CD4-positive, alpha-beta T cell treated with Interleukin-17A for 4 hours (primary cell): ENCODE measurements around the gene CPA3.

Experiments
- DNase-seq: peaks from one replicate; pipeline ENCODE4 v3.0.0-alpha.2; 2020; ENCODE audit warnings: mixed read lengths

Gene CPA3

GRCh38 chr3:148863297-148863696 lies 1.8 kb upstream of the CPA3 start:
- no peak for DNase-seq

DNA sequence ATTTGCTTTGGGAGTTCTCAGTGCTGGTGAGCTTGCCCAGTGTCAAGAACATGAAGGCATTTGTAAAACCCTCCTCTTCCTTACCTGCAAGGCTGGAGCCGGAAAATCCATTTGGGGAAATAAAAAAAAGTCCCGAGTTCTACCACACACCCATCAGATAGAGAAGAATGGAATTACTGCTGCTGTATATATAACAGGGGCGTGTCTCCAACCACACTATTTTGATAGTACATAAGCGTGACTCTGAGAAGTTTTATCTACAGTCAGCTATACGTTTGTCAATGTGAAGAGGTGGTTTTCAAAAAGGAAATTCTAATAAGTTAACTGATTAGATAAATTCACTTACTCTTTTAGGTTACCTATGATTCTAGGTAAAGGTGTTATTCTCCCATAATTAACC lies 1.3 kb upstream of the CPA3 start:
- DNase-seq, result no peak

- DNase-seq, result no peak
Observed at GRCh38 chr3:148866261-148866660, 1.2 kb downstream of the CPA3 start.

GRCh38 chr3:148873270-148873927 lies 8.3 kb downstream of the CPA3 start:
- no peak for DNase-seq

DNA sequence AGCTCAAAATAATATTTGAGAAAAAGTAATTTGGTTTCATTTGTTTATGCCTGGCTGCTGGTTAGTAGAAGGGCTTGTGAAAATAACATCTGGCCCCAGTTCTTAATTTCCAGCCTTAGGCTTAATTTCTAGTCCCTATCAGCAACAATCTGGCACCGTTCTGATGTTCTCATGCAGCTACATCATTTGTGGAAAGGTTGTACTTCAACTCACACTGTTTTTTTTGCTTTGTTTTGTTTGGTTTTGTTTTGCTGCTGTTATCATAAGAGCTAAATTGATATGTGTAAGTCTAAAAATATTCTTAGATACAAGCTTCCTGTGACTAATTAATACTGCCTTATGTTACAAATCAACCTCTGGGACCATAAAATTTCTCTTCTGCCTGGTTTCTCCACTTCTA lies 8.9 kb downstream of the CPA3 start:
- DNase-seq, result no peak

- no peak for DNase-seq
Observed at GRCh38 chr3:148878095-148878494, 13.0 kb downstream of the CPA3 start.

- no peak for DNase-seq
Observed at GRCh38 chr3:148879256-148879655, 14.2 kb downstream of the CPA3 start.

DNA sequence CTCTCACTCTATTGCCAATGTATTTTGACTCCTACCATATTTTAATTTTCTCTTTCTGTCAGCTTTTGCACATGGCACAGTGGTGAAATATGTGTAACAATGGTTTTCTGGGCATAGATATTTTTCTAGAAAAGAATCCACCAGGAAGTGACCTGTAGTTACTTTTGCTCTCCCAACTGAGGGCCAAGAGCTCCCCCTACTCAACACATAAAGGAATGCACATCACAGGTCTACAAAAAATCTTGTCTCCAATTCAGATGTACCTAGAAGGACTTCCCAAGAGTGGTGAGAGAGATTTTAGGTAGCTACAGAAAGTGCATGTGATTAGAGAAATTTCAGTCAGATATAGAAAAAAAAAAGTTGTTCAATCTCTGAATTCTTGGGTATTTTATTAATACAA lies 15.6 kb downstream of the CPA3 start:
- no peak for DNase-seq

GRCh38 chr3:148881286-148881685 lies 16.2 kb downstream of the CPA3 start:
- DNase-seq, result no peak

DNA sequence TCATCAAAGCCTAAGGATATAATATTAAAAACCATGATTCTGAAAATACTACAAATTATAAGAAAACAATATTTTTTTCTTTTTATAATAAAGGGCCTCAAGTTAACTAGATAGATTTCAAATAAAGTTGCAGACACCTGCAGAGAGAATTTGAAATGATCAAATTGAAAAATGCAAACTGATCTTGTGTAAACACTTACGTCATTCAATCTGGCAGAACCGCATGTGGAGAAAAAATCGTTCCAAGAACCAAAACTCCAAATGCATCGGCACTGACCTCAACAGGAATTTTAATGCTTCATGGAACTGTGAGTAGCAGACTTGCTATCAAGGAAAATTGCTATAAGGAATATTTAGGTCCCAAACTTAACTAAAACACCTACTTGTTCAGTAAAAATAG lies 17.2 kb downstream of the CPA3 start:
- no peak for DNase-seq

- no peak for DNase-seq
Observed at GRCh38 chr3:148883163-148883562, 18.1 kb downstream of the CPA3 start.

DNA sequence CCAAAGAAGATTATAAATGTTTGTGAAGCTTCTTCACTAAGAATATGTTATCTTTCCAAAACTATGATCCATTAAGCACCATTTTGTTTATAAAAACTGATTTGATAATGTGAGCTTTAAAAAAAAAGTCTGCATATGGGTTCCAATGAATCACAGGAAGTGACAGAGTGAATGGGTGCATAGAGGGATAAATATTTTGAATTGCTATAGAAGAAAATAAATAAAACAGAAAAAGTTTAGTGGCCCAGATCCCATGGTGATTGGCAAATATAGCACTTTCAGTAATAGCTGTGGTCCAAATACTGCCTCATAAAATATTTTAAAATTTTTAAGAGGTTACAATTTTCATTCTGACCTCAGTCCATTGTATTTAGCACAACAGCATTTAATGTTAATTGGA lies 19.2 kb downstream of the CPA3 start:
- DNase-seq, result no peak

- DNase-seq, result no peak
Observed at GRCh38 chr3:148889828-148890227, 24.7 kb downstream of the CPA3 start.

- no peak for DNase-seq
Observed at GRCh38 chr3:148896062-148896461, 31.0 kb downstream of the CPA3 start.

DNA sequence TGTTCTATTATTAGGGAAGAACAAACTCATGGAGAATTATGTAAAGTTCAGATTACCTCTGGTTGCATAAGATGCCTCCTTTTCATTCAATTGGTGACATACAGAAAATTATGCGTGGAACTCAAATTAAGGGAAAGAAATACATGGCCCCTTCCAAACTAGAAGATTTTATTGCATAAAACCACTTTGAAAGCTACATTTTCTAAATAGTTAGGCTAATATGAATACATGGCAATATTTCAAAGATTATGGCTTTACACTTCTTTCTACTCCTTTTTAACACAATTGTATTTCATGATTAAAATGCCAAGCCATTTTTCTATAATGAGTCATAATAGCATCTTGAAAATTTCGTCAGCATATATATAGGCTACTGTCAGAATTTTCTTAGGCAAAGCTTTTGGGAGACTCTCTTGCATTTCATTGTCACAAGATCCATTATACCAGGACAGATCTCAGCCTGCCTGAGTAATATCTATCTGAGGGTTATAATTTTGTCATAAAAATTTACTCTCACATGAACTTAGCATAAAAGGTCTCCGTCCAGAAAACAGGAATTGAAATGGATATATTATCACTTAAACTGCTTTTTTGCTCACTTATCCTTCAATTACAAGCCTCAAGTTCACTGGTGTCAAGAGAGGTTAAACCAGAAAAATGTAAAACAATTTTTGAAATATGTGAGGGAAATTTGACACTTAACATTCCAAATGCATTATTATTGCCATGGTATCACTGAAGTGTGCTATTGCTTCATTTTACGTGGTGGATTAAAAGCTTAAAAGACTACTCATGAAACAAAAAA lies 37.1 kb downstream of the CPA3 start:
- DNase-seq, result no peak

GRCh38 chr3:148903022-148903442 lies 37.9 kb downstream of the CPA3 start:
- no peak for DNase-seq

- no peak for DNase-seq
Observed at GRCh38 chr3:148903941-148904340, 38.8 kb downstream of the CPA3 start.

GRCh38 chr3:148906667-148907066 lies 41.6 kb downstream of the CPA3 start:
- no peak for DNase-seq

GRCh38 chr3:148911173-148911572 lies 46.1 kb downstream of the CPA3 start:
- DNase-seq, result no peak

DNA sequence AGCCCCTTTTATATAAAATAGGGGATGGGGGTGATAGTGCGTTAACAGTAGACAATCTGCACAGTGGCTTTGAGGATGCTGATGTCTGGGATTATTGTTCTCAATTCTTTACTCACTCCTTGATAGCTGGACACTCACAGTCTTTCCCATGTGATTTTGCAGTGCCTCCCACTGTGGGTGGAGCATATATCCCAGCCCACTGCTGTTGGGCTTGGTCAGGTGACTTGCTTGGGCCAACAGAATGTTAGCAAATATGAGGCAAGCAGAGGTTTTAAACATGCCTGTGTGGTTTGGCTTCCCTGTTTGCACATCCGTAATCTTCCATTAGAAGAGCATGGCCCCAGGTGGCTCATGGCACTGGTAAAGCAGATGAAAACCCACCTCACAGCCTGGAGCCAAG lies 46.5 kb downstream of the CPA3 start:
- DNase-seq, result no peak

DNA sequence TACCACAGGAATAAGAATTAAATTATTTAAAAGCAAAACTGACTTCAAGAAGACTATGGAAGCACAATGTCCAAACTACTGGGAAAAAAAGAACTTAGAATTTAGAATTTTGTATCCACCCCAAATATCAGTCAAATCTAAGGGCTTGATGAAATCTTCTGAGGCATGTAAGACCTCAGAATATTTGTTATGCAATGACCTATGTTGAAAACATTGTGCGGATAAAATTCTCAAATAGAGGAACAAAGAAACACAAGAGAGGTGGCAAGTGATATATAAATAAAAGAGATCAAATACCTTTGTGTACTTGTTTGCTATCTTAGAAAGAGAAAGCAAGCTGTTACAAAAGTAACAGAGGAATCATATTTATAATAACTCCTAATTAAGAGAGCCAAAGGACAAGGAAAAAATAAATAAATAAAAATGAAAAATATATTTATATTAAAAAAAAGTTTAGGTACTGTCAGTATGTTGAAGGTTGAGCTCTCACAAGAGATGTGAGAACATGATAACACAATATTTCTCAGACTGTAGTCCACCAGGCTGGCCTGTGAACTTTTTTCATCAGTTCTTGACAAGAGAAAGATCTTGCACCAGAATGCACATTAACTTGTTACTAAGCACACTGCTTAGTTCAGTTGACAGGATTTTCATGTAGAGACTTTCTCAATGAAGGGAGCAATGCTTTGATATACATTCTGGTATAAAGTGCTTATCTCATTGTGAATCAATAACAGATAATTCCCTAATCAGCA lies 50.0 kb downstream of the CPA3 start:
- DNase-seq, result no peak

- DNase-seq, result no peak
Observed at GRCh38 chr3:148916132-148916531, 51.0 kb downstream of the CPA3 start.

DNA sequence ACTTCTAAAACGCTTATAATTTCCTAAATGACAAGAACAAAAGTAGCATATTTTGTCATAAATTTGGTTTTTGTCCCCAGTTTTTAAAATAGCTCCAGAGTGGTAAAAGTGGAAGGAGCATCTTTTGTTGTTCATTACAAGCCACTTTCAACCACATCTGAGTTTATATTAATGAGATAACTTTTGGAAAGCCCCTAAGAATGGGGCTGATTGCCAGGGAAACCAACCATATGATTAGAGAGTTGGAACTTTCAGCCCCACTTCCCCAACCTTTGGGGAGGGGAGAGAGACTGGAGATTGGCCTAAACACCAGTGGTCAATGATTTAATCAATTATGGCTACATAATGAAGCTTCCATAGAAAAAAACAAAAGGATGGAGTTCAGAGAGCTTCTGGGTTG lies 57.4 kb downstream of the CPA3 start:
- no peak for DNase-seq

- no peak for DNase-seq
Observed at GRCh38 chr3:148923592-148923991, 58.5 kb downstream of the CPA3 start.
